HG03060 (cell line): Measurements from ENCODE around the gene KMT5C.

Experiments used
- ATAC-seq: cut with Tn5 transposase; IDR thresholded peaks from one replicate; pipeline ENCODE4 v1.9.1; 2021; ENCODE audit warnings: low read depth, moderate number of reproducible peaks; ENCODE audit not compliant: unreplicated experiment

The KMT5C gene

GRCh38 chr19:55345818-55346724 is 6.4 kb downstream of the KMT5C start:
- no peak for ATAC-seq

GRCh38 chr19:55346725-55347441 is 7.2 kb downstream of the KMT5C start:
- ATAC-seq, result no peak

- ATAC-seq, result no peak
Measured at GRCh38 chr19:55347442-55348009, 7.8 kb downstream of the KMT5C start.

GRCh38 chr19:55348317-55349034 is 8.8 kb downstream of the KMT5C start:
- no peak for ATAC-seq

- ATAC-seq, result no peak
Measured at GRCh38 chr19:55350620-55351315, 11.1 kb downstream of the KMT5C start.

- no peak for ATAC-seq
Measured at GRCh38 chr19:55352040-55352439, 12.4 kb downstream of the KMT5C start.

GRCh38 chr19:55352549-55353145 is 13.0 kb downstream of the KMT5C start:
- no peak for ATAC-seq

- ATAC-seq, result no peak
Measured at GRCh38 chr19:55353356-55353802, 13.7 kb downstream of the KMT5C start.

GRCh38 chr19:55353803-55354697 is 14.4 kb downstream of the KMT5C start:
- ATAC-seq, result no peak

- ATAC-seq, result no peak
Measured at GRCh38 chr19:55354698-55355212, 15.1 kb downstream of the KMT5C start, which contains the start of gene COX6B2. TSS of gene COX6B2 (minus strand) at chr19:55354719. CDS start at chr19:55354521, 198 bp downstream.

- no peak for ATAC-seq
Measured at GRCh38 chr19:55355213-55355821, 15.6 kb downstream of the KMT5C start.

GRCh38 chr19:55358493-55358892 is 18.8 kb downstream of the KMT5C start:
- no peak for ATAC-seq

- no peak for ATAC-seq
Measured at GRCh38 chr19:55358943-55359908, 19.6 kb downstream of the KMT5C start.

GRCh38 chr19:55360902-55361301 is 21.2 kb downstream of the KMT5C start:
- ATAC-seq, result no peak

- ATAC-seq, result no peak
Measured at GRCh38 chr19:55362174-55362989, 22.7 kb downstream of the KMT5C start.
